HG02943 (cell line): Measurements from ENCODE around the gene NR0B1.

Experiments used
- ATAC-seq: cut with Tn5 transposase; IDR thresholded peaks from one replicate; pipeline ENCODE4 v1.9.1; 2021; ENCODE audit warnings: mild to moderate bottlenecking, low read depth, moderate library complexity; ENCODE audit not compliant: unreplicated experiment

Gene NR0B1

GRCh38 chrX:30309139-30309571, at the start of gene NR0B1:
TSS of gene NR0B1 (minus strand) at chrX:30309390. CDS start at chrX:30309363, 27 bp downstream.
- no peak for ATAC-seq

- ATAC-seq, result no peak
Measured at GRCh38 chrX:30349946-30350345, 40.8 kb upstream of the NR0B1 start.

GRCh38 chrX:30343206-30343605, 34.0 kb upstream of the NR0B1 start:
- no peak for ATAC-seq

- no peak for ATAC-seq
Measured at GRCh38 chrX:30340753-30341152, 31.6 kb upstream of the NR0B1 start.

GRCh38 chrX:30327762-30328161, 18.6 kb upstream of the NR0B1 start:
- ATAC-seq, result no peak

GRCh38 chrX:30317308-30317707, 8.1 kb upstream of the NR0B1 start:
- ATAC-seq, result no peak

- ATAC-seq, result no peak
Measured at GRCh38 chrX:30313322-30313721, 4.1 kb upstream of the NR0B1 start.

GRCh38 chrX:30312858-30313257, 3.7 kb upstream of the NR0B1 start:
- no peak for ATAC-seq

- ATAC-seq, result no peak
Measured at GRCh38 chrX:30310429-30311206, 1.4 kb upstream of the NR0B1 start.

- no peak for ATAC-seq
Measured at GRCh38 chrX:30308263-30309138, 689 bp downstream of the NR0B1 start.

- ATAC-seq, result no peak
Measured at GRCh38 chrX:30307466-30307865, 1.7 kb downstream of the NR0B1 start.

GRCh38 chrX:30304866-30305265, 4.3 kb downstream of the NR0B1 start:
- no peak for ATAC-seq

GRCh38 chrX:30302956-30303355, 6.2 kb downstream of the NR0B1 start:
- no peak for ATAC-seq

GRCh38 chrX:30301963-30302362, 7.2 kb downstream of the NR0B1 start:
- no peak for ATAC-seq

GRCh38 chrX:30301208-30301607, 8.0 kb downstream of the NR0B1 start:
- no peak for ATAC-seq

- no peak for ATAC-seq
Measured at GRCh38 chrX:30296408-30297254, 12.6 kb downstream of the NR0B1 start.

- ATAC-seq, result no peak
Measured at GRCh38 chrX:30283456-30284200, 25.6 kb downstream of the NR0B1 start.

- no peak for ATAC-seq
Measured at GRCh38 chrX:30282527-30282926, 26.7 kb downstream of the NR0B1 start.

- ATAC-seq, result no peak
Measured at GRCh38 chrX:30280428-30280827, 28.8 kb downstream of the NR0B1 start.

- ATAC-seq, result no peak
Measured at GRCh38 chrX:30278365-30278764, 30.8 kb downstream of the NR0B1 start.
